ENCODE results near the gene TMEM51. TPM values are rescaled to one million over a fixed set of nuclear protein-coding genes. Genes with fewer than 3 reads are reported as not detected.

Gene TMEM51
- total and polyA plus RNA-seq, 2 of the 13 experiments (the other 11 are each of a cell fraction or from before 2014, with no cell fraction given): 12.2 to 22.3 TPM

DNA sequence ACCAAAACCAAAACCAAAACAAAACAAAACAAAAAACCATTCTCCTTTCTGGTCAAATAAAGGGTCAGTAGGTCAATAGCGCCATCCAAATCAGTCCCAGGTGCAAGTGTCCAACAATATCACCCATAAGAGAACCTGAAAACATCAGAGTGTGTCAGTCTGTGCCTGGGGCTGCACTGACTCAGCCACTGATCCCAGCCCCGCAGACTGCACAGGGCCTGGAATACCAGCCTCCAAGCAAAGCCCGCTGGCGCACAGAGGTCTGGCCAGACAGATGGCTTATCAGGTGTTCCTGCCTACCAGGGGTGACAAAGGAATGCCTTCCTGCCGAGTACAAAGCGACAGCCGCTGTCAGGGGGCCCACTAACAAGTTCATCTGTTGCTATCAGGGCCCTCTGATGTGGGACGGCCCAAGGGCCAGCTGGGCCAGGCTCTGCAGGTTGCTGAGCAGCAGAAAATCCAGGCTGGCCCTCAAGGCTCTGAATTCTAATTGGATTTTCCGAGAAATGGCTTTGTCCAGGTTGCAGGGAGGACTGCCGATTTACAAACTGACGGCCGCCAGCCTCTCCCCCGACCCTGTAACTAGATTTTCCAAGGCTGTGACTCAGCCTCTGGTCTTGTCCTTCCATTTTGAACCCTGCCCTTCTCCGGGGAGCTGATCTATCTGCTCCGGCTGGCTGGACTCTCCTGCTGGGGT lies 13.7 kb upstream of the TMEM51 start (continued):
- TF ChIP-seq, protein P1, sequence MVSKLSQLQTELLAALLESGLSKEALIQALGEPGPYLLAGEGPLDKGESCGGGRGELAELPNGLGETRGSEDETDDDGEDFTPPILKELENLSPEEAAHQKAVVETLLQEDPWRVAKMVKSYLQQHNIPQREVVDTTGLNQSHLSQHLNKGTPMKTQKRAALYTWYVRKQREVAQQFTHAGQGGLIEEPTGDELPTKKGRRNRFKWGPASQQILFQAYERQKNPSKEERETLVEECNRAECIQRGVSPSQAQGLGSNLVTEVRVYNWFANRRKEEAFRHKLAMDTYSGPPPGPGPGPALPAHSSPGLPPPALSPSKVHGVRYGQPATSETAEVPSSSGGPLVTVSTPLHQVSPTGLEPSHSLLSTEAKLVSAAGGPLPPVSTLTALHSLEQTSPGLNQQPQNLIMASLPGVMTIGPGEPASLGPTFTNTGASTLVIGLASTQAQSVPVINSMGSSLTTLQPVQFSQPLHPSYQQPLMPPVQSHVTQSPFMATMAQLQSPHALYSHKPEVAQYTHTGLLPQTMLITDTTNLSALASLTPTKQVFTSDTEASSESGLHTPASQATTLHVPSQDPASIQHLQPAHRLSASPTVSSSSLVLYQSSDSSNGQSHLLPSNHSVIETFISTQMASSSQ (IDR thresholded peaks at IDR 0.05; ENCODE audit: low read depth): 0 out of 2 replicates have a peak, but pooled peaks have one; percentile 38
- TF ChIP-seq, protein P1 (CRISPR knock-in tag; IDR thresholded peaks at IDR 0.05; ENCODE audit: borderline replicate concordance): peak; percentile 90
- TF ChIP-seq ZNF782 (CRISPR knock-in tag; IDR thresholded peaks at IDR 0.05; ENCODE audit: borderline replicate concordance): no peak; the same call in 1 of the 2 replicates
- TF ChIP-seq TARDBP (CRISPR knock-in tag; IDR thresholded peaks at IDR 0.05): peak; percentile 54; the same call in 1 of the 2 replicates
- TF ChIP-seq TBX2 (CRISPR knock-in tag; IDR thresholded peaks at IDR 0.05; ENCODE audit: borderline replicate concordance): peak; percentile 99
- TF ChIP-seq, protein P2, sequence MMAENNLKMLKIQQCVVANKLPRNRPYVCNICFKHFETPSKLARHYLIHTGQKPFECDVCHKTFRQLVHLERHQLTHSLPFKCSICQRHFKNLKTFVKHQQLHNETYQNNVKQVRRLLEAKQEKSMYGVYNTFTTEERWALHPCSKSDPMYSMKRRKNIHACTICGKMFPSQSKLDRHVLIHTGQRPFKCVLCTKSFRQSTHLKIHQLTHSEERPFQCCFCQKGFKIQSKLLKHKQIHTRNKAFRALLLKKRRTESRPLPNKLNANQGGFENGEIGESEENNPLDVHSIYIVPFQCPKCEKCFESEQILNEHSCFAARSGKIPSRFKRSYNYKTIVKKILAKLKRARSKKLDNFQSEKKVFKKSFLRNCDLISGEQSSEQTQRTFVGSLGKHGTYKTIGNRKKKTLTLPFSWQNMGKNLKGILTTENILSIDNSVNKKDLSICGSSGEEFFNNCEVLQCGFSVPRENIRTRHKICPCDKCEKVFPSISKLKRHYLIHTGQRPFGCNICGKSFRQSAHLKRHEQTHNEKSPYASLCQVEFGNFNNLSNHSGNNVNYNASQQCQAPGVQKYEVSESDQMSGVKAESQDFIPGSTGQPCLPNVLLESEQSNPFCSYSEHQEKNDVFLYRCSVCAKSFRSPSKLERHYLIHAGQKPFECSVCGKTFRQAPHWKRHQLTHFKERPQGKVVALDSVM (CRISPR knock-in tag; IDR thresholded peaks at IDR 0.05): 0 out of 2 replicates have a peak, but pooled peaks have one; percentile 26
- no peak; the same call in 1 of the 2 replicates for TF ChIP-seq ZBTB38 (CRISPR knock-in tag; IDR thresholded peaks at IDR 0.05)
- TF ChIP-seq ZFP1 (CRISPR knock-in tag; IDR thresholded peaks at IDR 0.05): no peak
- TF ChIP-seq YEATS4 (CRISPR knock-in tag; IDR thresholded peaks at IDR 0.05; ENCODE audit: borderline replicate concordance): peak; percentile 26; the same call in 1 of the 2 replicates
- no peak for TF ChIP-seq ZNF234 (CRISPR knock-in tag; conservative IDR thresholded peaks at IDR 0.05)
- TF ChIP-seq ZKSCAN8 (CRISPR knock-in tag; IDR thresholded peaks at IDR 0.05; ENCODE audit: borderline replicate concordance): 0 out of 2 replicates have a peak, but pooled peaks have one; percentile 54
- TF ChIP-seq ZNF549 (CRISPR knock-in tag; IDR thresholded peaks at IDR 0.05): no peak
- no peak for TF ChIP-seq GPN1 (CRISPR knock-in tag; IDR thresholded peaks at IDR 0.05; ENCODE audit: borderline replicate concordance)
- peak; percentile 95 for TF ChIP-seq TCF7 (IDR thresholded peaks at IDR 0.05; ENCODE audit: low read depth)
- TF ChIP-seq, protein P3, sequence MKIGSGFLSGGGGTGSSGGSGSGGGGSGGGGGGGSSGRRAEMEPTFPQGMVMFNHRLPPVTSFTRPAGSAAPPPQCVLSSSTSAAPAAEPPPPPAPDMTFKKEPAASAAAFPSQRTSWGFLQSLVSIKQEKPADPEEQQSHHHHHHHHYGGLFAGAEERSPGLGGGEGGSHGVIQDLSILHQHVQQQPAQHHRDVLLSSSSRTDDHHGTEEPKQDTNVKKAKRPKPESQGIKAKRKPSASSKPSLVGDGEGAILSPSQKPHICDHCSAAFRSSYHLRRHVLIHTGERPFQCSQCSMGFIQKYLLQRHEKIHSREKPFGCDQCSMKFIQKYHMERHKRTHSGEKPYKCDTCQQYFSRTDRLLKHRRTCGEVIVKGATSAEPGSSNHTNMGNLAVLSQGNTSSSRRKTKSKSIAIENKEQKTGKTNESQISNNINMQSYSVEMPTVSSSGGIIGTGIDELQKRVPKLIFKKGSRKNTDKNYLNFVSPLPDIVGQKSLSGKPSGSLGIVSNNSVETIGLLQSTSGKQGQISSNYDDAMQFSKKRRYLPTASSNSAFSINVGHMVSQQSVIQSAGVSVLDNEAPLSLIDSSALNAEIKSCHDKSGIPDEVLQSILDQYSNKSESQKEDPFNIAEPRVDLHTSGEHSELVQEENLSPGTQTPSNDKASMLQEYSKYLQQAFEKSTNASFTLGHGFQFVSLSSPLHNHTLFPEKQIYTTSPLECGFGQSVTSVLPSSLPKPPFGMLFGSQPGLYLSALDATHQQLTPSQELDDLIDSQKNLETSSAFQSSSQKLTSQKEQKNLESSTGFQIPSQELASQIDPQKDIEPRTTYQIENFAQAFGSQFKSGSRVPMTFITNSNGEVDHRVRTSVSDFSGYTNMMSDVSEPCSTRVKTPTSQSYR (CRISPR knock-in tag; IDR thresholded peaks at IDR 0.05; ENCODE audit: borderline replicate concordance): no peak
- TF ChIP-seq ZNF331 (CRISPR knock-in tag; IDR thresholded peaks at IDR 0.05): peak; percentile 69
- TF ChIP-seq CREM (IDR thresholded peaks at IDR 0.05): peak; percentile 73
- no peak for TF ChIP-seq CREM (CRISPR knock-in tag; IDR thresholded peaks at IDR 0.05)
- no peak for TF ChIP-seq KLF6 (CRISPR knock-in tag; IDR thresholded peaks at IDR 0.05)
- no peak for TF ChIP-seq ZNF644 (CRISPR knock-in tag; IDR thresholded peaks at IDR 0.05; ENCODE audit: low read depth)
